Ishikawa (cell line): ENCODE measurements around the gene PTPN14.

Experiments used
- CEBPB ChIP-seq: IDR thresholded peaks from 2 replicates; pipeline ENCODE4 v1.6.1; 2012
- CREB1 ChIP-seq: IDR thresholded peaks from 2 replicates; pipeline ENCODE4 v1.6.1; 2012; ENCODE audit warnings: low read depth
- EGR1 ChIP-seq: IDR thresholded peaks from 2 replicates; pipeline ENCODE4 v1.6.1; 2012
- EP300 ChIP-seq: IDR thresholded peaks from 2 replicates; pipeline ENCODE4 v1.6.1; 2012; ENCODE audit warnings: borderline replicate concordance
- FOXM1 ChIP-seq: IDR thresholded peaks from 2 replicates; pipeline ENCODE4 v1.6.1; 2012; ENCODE audit warnings: low read depth, borderline replicate concordance
- MAX ChIP-seq: IDR thresholded peaks from 2 replicates; pipeline ENCODE4 v1.6.1; 2012
- NFIC ChIP-seq: IDR thresholded peaks from 2 replicates; pipeline ENCODE4 v1.6.1; 2012
- RAD21 ChIP-seq: IDR thresholded peaks from 2 replicates; pipeline ENCODE4 v1.6.1; 2012; ENCODE audit warnings: low read depth
- REST ChIP-seq: IDR thresholded peaks from 2 replicates; pipeline ENCODE4 v1.6.1; 2012; ENCODE audit warnings: low read depth, mild to moderate bottlenecking
- TAF1 ChIP-seq: IDR thresholded peaks from 2 replicates; pipeline ENCODE4 v1.6.1; 2012; ENCODE audit warnings: low read depth, mild to moderate bottlenecking
- TCF12 ChIP-seq: IDR thresholded peaks from 2 replicates; pipeline ENCODE4 v1.6.1; 2012; ENCODE audit warnings: low read depth
- TEAD4 ChIP-seq: IDR thresholded peaks from 2 replicates; pipeline ENCODE4 v1.6.1; 2012
- USF1 ChIP-seq: IDR thresholded peaks from 2 replicates; pipeline ENCODE4 v1.6.1; 2012
- YY1 ChIP-seq: IDR thresholded peaks from 2 replicates; pipeline ENCODE4 v1.6.1; 2012; ENCODE audit warnings: low read depth
- ZBTB7A ChIP-seq: IDR thresholded peaks from 2 replicates; pipeline ENCODE4 v1.6.1; 2012; ENCODE audit warnings: low read depth

Gene PTPN14

DNA sequence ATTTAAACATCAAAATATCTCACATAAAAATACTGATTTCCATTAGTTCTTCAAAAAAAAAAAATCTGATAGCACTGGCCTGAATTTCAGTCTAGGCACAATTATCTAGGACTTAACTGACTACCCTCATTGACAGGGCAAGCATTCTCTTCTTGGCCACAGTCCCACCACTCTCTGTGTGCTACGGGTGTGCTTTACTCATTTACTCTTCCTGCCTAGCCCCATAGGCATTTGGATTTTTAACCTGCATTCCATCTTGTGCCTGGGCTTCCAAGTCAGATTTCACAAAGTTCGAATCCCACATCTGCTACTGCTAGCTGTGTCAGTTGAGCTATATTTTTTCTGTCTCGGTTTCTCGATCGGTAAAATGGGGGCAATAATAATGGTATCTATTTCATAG is 38.0 kb downstream of the PTPN14 start:
- TF ChIP-seq ZBTB7A (no peak), RAD21 (no peak), REST (no peak), USF1 (no peak), EP300 (no peak), YY1 (no peak), MAX (no peak), CREB1 (no peak), TCF12 (no peak), FOXM1 (no peak), CEBPB (no peak), TAF1 (no peak), EGR1 (no peak), TEAD4 (no peak), NFIC (no peak)

GRCh38 chr1:214511639-214511998 is 39.8 kb downstream of the PTPN14 start:
- TF ChIP-seq TAF1 = no peak
- no peak for TF ChIP-seq CREB1
- no peak for TF ChIP-seq EP300
- no peak for TF ChIP-seq TCF12
- no peak for TF ChIP-seq EGR1
- no peak for TF ChIP-seq MAX
- no peak for TF ChIP-seq USF1
- TF ChIP-seq YY1 = no peak
- TF ChIP-seq FOXM1 = no peak
- no peak for TF ChIP-seq TEAD4
- TF ChIP-seq CEBPB = no peak

DNA sequence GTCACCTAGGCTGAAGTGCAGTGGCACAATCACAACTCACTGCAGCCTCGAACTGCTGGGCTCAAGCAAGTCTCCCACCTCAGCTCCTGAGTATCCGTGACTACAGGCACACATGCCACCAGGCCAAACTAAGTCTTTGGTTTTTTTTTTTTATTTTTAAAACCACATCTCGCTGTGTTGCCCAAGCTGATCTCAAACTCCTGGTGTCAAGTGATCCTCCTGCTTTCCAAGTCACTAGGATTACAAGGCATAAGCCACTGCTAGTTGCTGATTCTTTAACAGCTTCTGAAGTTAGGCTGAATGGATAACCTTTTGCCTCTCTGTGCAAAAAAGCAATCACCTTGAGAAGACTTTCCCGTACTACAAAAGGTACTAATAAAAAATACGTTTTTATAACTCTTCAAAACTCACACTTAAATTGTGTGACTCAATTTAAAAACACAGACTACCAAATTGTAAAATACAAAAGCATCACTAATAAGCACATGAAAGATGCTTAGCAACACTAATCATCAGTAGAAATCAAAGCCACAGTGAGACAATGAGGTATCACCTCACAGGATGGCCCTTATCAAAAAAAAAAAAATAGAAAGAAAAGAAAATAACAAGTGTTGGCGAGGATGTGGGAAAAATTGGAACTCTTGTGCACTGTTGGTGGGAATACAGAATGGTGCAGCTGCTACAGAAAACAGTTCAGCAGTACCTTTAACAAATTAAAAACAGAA is 40.3 kb downstream of the PTPN14 start:
- no peak for TF ChIP-seq MAX
- no peak for TF ChIP-seq USF1
- TF ChIP-seq RAD21 = no peak
- TF ChIP-seq NFIC = no peak

GRCh38 chr1:214510477-214510876 is 40.9 kb downstream of the PTPN14 start:
- TF ChIP-seq EP300 (no peak), TAF1 (no peak), TEAD4 (no peak), CEBPB (no peak), RAD21 (no peak), EGR1 (no peak), REST (no peak), TCF12 (no peak), CREB1 (no peak), NFIC (no peak), USF1 (no peak), FOXM1 (no peak), ZBTB7A (no peak), MAX (no peak)
